ENCODE measurements around the gene MRPL53. TPM values are rescaled to one million over a fixed set of nuclear protein-coding genes. Genes with fewer than 3 reads are reported as not detected.

The MRPL53 gene
- total and polyA plus RNA-seq, 2 of the 13 experiments (the other 11 are each of a cell fraction or from before 2014, with no cell fraction given) = 34.3 to 51.9 TPM

DNA sequence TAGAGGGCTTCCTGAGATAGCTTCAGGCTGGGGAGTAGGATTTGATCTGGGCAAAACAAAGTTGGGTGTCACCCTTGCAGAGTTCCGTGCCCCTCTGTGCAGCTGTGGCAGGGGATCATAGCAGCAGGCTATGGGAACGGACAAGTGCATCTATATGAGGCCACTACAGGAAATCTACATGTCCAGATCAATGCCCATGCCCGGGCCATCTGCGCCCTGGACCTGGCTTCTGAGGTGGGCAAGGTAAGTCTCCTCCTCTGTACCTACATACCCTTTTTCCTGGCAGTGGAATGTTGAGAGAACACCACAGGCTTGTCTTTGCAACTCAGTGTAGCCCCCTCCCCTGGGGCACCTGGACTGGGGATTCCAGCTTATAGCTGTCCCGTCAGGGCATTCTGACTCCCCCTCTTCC, 47.5 kb downstream of the MRPL53 start (continued):
- TF ChIP-seq CBX1 (IDR thresholded peaks at IDR 0.05; ENCODE audit: low read depth) = peak; percentile 46
- peak; percentile 28 for TF ChIP-seq POLR2G (IDR thresholded peaks at IDR 0.05; ENCODE audit: low read depth, low read length)
- no peak for TF ChIP-seq REL (CRISPR knock-in tag; conservative IDR thresholded peaks at IDR 0.05)
- TF ChIP-seq SOX13 (IDR thresholded peaks at IDR 0.05) = no peak
- TF ChIP-seq SOX13 (CRISPR knock-in tag; conservative IDR thresholded peaks at IDR 0.05 in 1 of 2, IDR thresholded peaks at IDR 0.05 in 1 of 2) = no peak
- TF ChIP-seq GATAD1 (CRISPR knock-in tag; IDR thresholded peaks at IDR 0.05) = no peak
- TF ChIP-seq KDM2A (CRISPR knock-in tag; IDR thresholded peaks at IDR 0.05; ENCODE audit: borderline replicate concordance, low read depth) = peak; percentile 3; the same call in 1 of the 2 replicates
- TF ChIP-seq IKZF1 (IDR thresholded peaks at IDR 0.05) = no peak
- peak; percentile 93 for TF ChIP-seq ZC3H13 (CRISPR knock-in tag; IDR thresholded peaks at IDR 0.05)
- TF ChIP-seq, protein P1, sequence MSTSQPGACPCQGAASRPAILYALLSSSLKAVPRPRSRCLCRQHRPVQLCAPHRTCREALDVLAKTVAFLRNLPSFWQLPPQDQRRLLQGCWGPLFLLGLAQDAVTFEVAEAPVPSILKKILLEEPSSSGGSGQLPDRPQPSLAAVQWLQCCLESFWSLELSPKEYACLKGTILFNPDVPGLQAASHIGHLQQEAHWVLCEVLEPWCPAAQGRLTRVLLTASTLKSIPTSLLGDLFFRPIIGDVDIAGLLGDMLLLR (CRISPR knock-in tag; IDR thresholded peaks at IDR 0.05) = 0 out of 2 replicates have a peak, but pooled peaks have one; percentile 47
- TF ChIP-seq, protein P2, sequence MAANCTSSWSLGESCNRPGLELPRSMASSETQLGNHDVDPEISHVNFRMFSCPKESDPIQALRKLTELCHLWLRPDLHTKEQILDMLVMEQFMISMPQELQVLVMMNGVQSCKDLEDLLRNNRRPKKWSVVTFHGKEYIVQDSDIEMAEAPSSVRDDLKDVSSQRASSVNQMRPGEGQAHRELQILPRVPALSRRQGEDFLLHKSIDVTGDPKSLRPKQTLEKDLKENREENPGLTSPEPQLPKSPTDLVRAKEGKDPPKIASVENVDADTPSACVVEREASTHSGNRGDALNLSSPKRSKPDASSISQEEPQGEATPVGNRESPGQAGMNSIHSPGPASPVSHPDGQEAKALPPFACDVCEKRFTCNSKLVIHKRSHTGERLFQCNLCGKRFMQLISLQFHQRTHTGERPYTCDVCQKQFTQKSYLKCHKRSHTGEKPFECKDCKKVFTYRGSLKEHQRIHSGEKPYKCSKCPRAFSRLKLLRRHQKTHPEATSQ (CRISPR knock-in tag; IDR thresholded peaks at IDR 0.05; ENCODE audit: borderline replicate concordance) = no peak
- 0 out of 2 replicates have a peak, but pooled peaks have one; percentile 46 for TF ChIP-seq KLF15 (CRISPR knock-in tag; IDR thresholded peaks at IDR 0.05; ENCODE audit: borderline replicate concordance)
- TF ChIP-seq TCF7 (IDR thresholded peaks at IDR 0.05; ENCODE audit: low read depth) = no peak
- TF ChIP-seq, protein P3, sequence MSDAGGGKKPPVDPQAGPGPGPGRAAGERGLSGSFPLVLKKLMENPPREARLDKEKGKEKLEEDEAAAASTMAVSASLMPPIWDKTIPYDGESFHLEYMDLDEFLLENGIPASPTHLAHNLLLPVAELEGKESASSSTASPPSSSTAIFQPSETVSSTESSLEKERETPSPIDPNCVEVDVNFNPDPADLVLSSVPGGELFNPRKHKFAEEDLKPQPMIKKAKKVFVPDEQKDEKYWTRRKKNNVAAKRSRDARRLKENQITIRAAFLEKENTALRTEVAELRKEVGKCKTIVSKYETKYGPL (CRISPR knock-in tag; IDR thresholded peaks at IDR 0.05) = 0 out of 2 replicates have a peak, but pooled peaks have one; percentile 45
- TF ChIP-seq MEF2D (CRISPR knock-in tag; IDR thresholded peaks at IDR 0.05) = peak; percentile 56; the same call in 1 of the 2 replicates
- TF ChIP-seq, protein P4, sequence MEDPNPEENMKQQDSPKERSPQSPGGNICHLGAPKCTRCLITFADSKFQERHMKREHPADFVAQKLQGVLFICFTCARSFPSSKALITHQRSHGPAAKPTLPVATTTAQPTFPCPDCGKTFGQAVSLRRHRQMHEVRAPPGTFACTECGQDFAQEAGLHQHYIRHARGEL (CRISPR knock-in tag; IDR thresholded peaks at IDR 0.05) = 0 out of 2 replicates have a peak, but pooled peaks have one; percentile 71
- TF ChIP-seq, protein P5, sequence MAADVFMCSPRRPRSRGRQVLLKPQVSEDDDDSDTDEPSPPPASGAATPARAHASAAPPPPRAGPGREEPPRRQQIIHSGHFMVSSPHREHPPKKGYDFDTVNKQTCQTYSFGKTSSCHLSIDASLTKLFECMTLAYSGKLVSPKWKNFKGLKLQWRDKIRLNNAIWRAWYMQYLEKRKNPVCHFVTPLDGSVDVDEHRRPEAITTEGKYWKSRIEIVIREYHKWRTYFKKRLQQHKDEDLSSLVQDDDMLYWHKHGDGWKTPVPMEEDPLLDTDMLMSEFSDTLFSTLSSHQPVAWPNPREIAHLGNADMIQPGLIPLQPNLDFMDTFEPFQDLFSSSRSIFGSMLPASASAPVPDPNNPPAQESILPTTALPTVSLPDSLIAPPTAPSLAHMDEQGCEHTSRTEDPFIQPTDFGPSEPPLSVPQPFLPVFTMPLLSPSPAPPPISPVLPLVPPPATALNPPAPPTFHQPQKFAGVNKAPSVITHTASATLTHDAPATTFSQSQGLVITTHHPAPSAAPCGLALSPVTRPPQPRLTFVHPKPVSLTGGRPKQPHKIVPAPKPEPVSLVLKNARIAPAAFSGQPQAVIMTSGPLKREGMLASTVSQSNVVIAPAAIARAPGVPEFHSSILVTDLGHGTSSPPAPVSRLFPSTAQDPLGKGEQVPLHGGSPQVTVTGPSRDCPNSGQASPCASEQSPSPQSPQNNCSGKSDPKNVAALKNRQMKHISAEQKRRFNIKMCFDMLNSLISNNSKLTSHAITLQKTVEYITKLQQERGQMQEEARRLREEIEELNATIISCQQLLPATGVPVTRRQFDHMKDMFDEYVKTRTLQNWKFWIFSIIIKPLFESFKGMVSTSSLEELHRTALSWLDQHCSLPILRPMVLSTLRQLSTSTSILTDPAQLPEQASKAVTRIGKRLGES (CRISPR knock-in tag; IDR thresholded peaks at IDR 0.05; ENCODE audit: borderline replicate concordance) = no peak
- TF ChIP-seq SAFB2 (CRISPR knock-in tag; IDR thresholded peaks at IDR 0.05; ENCODE audit: borderline replicate concordance, low read depth) = 0 out of 2 replicates have a peak, but pooled peaks have one; percentile 30
- TF ChIP-seq, protein P6, sequence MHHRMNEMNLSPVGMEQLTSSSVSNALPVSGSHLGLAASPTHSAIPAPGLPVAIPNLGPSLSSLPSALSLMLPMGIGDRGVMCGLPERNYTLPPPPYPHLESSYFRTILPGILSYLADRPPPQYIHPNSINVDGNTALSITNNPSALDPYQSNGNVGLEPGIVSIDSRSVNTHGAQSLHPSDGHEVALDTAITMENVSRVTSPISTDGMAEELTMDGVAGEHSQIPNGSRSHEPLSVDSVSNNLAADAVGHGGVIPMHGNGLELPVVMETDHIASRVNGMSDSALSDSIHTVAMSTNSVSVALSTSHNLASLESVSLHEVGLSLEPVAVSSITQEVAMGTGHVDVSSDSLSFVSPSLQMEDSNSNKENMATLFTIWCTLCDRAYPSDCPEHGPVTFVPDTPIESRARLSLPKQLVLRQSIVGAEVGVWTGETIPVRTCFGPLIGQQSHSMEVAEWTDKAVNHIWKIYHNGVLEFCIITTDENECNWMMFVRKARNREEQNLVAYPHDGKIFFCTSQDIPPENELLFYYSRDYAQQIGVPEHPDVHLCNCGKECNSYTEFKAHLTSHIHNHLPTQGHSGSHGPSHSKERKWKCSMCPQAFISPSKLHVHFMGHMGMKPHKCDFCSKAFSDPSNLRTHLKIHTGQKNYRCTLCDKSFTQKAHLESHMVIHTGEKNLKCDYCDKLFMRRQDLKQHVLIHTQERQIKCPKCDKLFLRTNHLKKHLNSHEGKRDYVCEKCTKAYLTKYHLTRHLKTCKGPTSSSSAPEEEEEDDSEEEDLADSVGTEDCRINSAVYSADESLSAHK (CRISPR knock-in tag; IDR thresholded peaks at IDR 0.05; ENCODE audit: borderline replicate concordance) = no peak
- TF ChIP-seq ZNF616 (CRISPR knock-in tag; IDR thresholded peaks at IDR 0.05; ENCODE audit: low read depth) = 0 out of 2 replicates have a peak, but pooled peaks have one; percentile 41
- TF ChIP-seq, protein P7, sequence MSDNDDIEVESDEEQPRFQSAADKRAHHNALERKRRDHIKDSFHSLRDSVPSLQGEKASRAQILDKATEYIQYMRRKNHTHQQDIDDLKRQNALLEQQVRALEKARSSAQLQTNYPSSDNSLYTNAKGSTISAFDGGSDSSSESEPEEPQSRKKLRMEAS (IDR thresholded peaks at IDR 0.05) = no peak; the same call in 1 of the 2 replicates

Data from HepG2 (cell line).